ENCODE results near the gene ARHGEF2. TPM values are rescaled to one million over a fixed set of nuclear protein-coding genes. Genes with fewer than 3 reads are reported as not detected.
"Not testable (repeated sequence)": the region's sequence is repeated elsewhere in the genome, so short reads cannot be mapped to it uniquely, and the experiment has no call there.

The ARHGEF2 gene
- polyA plus RNA-seq, 4 donors = 77.9 to 97.8 (median 81.2) TPM

DNA sequence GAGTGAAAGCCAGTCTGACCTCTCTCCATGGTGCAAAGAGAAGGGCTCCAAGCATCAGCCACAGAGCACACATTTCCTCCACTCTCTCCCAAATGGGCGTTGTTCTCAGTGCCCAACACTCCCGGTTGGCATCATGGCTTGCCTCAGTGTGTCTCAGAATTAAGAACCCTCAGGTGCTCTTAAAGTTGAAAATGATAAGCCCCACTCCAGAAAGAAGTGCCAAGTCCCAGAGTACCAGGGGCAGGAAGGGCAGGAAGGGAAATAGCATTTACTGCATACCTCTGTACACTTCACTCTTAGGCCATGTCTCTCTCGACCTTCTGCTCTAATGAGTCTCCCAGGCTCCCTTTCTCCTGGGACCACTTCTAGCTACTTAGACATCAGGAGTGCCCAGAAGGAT, 15.2 kb upstream of the ARHGEF2 start:
- no peak for DNase-seq (ENCODE audit: low read depth in 4 of 4, low spot score in 2 of 4)

DNA sequence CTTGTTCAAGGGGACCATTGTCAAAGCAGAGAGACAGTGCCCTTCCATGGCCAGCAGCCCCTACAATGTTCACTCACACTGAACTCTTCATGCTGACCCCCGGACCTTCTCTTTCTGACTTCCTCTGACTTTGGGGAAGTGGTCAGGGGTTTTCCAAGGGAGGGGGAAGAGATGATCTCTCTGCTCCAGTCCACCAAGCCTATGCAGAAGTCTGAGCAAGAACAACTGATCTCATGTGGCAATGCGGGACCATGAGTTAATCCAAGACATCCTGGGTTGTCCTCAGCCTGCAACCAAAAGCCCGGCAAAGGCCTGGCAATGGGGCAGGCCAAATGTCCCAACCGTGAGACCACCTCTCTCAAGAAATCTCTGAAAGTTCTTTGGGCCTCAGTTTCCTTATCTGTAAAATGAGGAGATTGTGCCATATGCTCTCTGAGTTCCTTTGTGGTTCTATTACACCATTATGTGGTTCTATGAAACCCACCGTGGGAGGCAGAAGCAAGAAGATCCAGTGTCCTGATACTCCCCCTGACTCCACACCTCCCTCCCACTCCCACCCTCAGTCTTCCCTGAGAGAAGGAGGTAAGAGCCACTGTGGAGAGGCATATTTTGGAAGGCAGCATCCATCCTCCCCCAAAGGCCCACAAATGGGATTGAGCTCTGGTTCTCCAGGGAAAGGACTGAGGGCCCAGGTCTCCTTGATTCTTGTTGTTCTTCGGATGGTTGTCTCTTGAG, 11.8 kb upstream of the ARHGEF2 start:
- DNase-seq (ENCODE audit: low read depth in 4 of 4, low spot score in 2 of 4) = no peak

DNA sequence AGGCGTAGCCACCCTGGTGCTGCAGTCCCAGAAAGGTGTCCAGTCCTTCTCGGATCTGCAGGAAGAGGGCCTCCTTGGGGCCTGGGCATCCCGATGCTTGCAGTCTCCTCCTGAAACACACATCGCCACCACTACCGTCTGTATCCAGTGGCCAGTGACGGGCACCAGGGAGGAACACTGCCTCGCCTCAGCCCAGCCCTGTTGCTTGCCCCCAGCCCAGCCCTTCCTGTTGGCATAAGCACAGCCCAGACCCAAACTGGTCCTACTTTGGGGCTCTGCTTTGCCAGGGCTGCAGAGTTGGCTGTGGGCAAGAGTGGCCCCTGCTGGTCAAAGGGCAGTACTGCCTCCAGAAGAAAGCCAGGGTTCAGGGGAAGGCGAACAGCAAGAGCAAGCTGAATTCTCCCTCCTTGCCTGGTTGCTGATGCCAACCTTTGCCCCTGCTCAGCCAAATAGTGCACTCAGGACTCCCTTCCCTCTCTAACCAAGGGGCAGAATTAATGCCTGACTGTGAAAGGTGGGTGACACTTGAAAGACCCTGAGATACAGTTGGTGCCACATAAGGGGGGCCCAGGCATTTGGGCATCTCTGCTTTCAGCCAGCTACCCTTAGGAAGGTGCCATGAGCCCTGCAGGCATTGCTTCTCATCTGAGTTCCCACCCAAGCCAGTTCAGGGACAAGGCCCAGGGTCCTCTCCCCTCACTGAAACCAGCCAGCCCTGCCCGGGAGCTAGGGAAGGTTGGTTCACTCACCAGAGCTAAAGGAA, 11.1 kb upstream of the ARHGEF2 start:
- DNase-seq (ENCODE audit: low read depth in 4 of 4, low spot score in 2 of 4) = peak in 1 of 4 donors; percentile 47

DNA sequence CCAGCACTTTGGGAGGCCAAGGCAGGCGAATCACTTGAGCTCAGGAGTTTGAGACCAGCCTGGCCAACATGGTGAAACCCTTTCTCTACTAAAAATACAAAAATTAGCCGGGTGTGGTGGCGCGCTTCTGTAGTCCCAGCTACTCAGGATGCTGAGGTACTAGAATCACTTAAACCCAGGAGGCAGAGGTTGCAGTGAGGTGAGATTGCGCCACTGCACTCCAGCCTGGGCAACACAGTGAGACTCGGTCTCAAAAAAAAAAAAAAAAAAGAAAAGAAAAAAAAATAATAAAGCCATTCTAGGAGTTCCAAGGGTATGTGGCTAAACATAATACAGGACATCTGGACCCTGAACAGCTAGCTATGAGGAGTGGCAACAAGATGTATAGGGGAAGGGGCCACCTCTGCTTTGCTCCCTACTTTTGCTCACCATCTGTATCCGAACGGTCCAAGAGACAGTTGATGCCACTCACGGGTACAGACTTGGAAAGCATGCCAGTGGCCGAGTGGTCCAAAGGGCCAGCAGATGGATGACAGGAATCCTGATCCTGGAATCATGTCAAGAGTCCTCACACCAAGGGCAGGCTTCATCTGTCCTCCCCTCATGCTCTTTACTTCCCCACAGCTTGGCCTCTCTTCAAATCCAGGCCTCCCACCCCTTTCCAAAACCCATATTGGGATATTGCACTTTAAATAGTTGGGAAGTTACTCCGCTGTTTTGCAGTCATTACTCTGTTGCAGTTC, 6.7 kb upstream of the ARHGEF2 start:
- DNase-seq (ENCODE audit: low read depth in 4 of 4, low spot score in 2 of 4) = not testable (repeated sequence)

DNA sequence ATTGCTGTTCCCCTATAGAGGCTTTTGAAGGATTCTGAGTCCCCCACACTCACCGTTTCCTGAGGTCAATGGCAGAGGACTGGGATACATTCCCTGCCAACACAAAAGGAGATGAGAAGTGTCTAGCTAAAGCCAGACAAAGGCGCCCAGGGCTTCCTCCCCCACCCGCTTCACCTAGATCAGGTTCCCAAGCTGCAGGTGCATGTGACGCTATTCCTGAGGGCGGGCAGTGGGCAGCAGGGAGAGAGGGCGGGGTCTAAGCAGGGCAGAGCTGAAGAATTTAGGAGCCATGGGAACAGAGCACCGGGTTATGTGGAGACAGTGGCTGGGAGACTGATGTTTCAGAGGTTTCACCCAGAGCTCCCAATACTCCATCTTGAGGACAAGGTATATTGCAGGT, 6.0 kb upstream of the ARHGEF2 start:
- peak in 1 of 4 donors; percentile 56 for DNase-seq (ENCODE audit: low read depth in 4 of 4, low spot score in 2 of 4)

DNA sequence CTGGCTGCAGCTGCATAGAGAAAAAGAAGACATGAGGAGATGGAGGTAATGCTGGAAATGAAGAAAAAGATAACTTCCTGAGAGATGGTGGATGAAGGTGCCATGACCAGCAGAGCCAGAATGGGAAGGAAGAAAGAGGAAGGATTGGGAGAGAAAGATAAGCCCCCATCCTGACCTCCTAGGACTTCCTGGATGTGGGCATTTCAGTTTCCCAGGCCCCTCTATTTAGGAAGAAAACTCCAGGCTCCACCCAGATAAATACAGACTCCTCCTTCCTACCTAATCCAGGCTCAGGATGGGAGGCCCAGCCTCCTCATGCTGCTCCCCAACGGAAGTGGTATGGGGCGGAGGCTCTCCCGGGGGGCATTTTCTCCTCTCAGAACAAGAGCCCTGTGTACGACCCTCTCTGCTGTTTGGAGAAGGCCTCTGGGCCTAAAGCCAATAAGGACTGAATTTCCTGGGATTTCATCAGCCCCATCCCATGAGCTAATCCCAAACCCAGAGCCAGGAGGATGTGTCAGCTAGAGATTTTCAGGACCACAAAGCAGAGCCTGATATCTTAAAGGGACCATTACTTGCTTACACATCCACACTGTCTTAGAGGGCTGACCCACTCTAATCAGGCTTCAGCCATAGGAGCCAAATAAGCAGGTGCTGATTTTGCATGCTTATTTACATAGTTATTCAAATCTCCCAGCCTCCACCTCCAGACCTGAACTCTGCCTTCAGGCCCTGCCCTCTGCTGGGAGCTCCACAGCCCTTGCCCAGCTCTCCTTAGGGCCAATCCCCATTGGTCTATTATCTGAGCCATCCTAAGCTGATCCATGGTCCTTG, 5.1 kb upstream of the ARHGEF2 start:
- DNase-seq (ENCODE audit: low read depth in 4 of 4, low spot score in 2 of 4) = no peak

DNA sequence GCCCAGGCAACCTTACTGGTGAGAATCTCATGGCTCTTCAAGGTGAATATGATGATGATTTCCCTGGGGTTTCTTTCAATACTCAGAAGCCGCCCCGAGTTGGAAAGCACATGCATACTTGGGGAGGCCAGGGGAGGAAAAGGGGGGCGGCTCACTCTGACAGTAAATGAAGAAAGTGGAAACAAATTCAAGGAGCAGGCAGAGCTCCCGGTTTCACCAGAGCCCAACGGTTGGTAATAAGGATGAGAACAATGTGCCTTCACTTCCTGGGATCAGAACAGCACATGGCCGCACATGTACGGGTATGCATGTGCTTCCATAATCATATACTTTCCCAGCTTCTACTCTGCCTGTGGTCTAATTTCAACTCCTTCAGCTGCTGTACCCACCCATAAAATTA, 3.8 kb upstream of the ARHGEF2 start:
- DNase-seq (ENCODE audit: low read depth in 4 of 4, low spot score in 2 of 4) = no peak

DNA sequence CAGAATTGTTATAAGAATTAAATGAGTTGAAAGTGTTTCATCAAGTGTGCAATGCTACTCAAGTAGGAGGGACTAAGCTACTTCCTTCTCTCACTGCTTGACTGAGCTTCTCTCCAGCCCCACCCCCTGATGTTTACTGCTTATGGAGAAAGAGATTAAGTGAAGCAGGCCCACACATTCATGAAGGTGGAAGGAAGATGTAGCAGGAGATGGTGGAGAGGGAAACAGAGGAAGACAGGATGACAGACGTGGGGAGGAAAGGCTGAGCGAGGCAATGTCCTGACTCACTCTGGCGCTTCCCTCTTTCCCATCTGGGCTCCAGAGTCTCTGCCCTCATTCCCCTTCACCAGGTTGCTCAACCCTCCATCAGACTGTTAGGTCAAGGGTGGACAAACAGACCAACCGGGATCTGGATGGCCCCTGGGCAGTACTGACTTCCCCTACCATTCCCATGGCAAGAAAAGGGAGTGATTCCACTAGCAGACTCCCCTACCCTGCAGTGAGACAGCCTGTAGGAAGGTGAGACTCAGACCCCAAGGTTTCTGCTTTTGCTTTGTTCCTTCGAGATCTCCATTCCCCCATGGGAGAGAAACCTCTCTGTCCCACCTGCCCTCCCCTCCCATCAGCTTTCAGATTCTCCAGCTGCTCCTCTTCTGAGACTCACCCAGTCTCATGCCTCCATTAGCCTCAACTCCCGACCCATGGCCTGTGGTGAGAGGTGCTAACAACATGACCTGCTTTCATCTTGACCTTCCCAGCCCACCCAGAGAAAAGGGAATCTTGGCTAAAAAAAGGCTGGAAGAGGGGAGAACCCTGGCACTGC, 3.1 kb upstream of the ARHGEF2 start:
- DNase-seq (ENCODE audit: low read depth in 4 of 4, low spot score in 2 of 4) = no peak

DNA sequence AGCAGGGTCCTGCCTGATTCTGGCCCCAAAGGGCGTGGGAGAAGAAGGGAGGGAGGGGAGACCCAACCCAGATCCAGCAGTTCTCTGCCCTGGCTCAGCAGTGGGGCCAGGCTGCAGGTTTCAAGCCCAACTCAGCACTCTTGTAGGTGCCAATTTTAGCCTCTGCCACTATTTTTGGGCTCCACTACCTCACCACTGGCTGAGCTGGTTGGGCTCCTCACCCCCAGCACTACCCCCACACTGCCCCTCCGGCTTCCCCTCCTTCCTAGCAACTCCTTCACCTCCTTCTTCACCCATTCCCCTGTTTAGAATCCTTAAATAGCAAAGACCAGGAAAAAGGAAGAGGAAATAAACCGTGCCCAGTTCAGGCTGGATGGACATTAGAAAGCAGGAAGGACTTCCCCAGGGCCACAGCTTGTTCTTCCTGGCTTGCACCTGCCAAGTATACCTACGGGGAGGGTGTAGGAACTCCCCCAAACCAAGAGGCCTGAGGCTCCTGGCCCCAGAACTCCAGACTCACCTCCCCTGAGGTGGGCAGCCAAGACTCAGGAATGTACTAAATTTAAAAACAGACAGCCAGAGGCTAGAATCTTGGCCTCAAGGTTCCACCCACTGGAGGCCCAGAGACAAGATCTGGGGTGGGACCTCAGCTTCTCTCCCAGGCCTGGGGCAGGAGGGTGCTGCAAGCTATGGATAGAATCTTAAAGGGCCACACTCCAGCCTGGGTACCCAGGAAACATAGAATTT, 1.4 kb upstream of the ARHGEF2 start:
- DNase-seq (ENCODE audit: low read depth in 4 of 4, low spot score in 2 of 4) = no peak

DNA sequence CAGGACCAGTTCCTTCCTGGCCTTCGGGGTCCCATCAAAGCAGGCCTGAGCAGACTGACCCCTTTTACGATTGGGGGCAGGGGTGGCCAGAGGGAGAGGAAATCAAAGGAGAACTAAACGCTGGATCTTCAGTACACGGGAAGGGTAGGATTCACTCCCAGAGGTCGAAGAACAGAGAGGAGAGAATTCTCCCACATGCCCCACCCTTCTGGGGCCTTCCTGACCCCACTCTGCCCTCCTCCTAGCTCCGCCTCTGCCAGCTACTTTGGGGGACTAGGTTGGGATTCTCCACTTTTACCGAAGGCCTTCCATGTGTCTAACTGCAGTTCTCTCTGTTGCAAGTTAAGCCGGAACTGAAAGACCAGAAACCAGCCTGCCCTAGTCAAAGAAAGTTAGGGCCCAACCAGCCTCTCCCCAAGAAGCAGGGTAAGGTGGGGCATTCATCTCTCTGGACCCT, 654 bp upstream of the ARHGEF2 start:
- DNase-seq (ENCODE audit: low read depth in 4 of 4, low spot score in 2 of 4) = no peak

DNA sequence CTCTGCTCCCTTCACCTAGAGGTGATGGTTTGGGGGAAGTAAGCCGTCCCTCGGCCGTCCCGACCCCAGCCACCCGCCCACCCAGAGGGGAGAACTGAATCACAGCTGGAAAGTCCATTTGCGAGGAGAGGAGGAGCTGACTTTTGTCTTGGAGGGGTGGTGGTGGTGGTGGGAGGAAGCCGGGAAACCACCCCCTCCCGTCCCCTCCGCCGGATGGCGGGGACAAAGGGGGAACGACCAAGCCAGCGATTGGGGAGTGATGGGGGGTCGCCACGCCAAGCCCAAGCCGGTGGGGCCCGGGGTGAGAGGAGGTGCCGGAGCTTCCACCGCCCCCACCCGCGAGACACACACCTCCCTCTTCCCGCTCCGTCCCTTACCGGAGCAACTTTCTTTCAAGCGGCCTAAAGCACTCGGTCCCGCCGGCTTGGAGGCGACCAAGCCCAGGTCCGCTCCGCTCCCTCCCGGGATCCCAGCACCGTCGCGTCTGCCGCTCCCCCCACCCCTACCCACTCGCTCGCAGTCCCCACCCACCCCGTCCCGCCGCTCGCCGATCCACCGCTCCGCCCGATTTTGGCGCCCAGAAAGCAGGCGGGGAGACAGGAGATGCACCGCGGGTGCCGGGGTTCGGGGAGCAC, 540 bp downstream of the ARHGEF2 start:
- no peak for DNase-seq (ENCODE audit: low read depth in 4 of 4, low spot score in 2 of 4)

DNA sequence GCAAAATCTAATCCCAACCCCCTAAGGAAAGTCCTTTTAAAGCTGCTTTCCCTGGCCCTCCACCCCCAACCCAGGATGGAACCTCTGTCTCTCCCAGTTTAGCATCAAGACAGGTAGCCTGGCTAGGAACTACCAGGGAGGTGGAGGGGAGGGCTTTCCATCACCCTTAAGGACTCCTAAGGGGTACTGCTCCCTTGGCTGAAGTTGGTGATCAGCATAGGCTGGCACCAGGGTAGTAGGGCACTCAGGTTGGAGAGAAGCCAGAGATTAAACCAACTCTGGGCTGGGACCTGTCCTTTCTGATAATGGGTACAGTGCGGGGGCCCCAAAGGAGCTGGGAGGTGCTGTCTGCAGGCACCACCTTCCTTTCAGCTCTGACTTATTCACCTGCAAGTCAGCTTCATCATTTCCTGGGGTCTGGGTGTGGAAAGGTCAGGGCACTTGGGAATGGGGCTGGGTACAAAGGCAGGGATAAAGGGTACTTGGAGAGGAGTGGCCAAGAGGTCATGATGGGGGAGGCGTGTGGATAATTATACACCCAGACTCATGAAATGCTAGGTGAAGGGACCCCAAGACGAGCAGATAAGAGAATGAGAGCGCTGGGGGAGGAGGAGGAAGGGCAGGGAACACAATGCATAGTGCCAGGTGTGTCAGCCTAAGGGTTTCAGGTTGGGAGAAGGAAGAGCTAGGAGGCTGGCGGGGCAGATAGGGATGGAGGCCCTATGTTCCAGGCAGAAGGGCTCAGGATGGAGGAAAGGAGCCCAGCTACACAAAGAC, 1.2 kb downstream of the ARHGEF2 start:
- no peak for DNase-seq (ENCODE audit: low read depth in 4 of 4, low spot score in 2 of 4)

DNA sequence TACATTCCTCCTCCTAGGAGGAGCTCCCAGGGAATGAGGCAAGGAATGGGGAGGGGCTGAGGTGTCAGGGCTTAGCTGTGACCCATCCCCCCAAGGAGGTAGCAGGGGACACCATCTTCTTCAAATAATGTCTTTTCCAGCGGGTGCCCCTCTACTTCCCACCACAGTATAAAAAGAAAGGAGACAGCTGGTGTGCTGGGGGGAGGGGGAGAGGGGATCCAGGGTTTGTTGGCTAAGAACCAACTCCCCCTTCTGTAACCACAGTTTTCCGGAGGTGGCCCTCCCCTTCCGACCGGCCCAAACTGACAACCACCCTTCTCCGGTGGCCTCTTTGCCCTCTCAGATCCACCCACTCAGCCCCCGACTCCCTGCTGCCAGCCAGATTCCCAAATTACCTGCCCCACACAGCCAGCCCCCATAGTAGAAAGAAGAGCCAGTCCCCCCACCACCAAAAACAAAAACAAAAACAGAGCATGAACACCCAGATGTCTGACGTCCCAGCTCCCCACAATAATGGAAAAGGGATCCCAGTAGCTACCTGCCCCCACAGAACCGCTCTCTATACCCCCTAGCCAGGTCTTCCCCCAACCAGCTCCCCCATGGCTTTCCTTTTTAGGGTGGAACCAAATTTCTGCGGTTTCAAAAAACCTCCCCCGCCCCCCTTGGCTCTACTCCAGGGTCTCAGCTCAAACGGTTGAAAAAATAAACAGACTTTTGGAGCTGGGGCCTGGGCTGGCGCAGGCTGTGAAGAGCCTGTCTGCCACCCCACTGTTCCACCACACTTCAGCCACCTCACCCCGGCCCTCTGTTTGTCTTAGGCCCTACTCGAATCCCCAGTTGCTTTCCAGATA, 2.1 kb downstream of the ARHGEF2 start:
- peak in 1 of 4 donors; percentile 60 for DNase-seq (ENCODE audit: low read depth in 4 of 4, low spot score in 2 of 4)

DNA sequence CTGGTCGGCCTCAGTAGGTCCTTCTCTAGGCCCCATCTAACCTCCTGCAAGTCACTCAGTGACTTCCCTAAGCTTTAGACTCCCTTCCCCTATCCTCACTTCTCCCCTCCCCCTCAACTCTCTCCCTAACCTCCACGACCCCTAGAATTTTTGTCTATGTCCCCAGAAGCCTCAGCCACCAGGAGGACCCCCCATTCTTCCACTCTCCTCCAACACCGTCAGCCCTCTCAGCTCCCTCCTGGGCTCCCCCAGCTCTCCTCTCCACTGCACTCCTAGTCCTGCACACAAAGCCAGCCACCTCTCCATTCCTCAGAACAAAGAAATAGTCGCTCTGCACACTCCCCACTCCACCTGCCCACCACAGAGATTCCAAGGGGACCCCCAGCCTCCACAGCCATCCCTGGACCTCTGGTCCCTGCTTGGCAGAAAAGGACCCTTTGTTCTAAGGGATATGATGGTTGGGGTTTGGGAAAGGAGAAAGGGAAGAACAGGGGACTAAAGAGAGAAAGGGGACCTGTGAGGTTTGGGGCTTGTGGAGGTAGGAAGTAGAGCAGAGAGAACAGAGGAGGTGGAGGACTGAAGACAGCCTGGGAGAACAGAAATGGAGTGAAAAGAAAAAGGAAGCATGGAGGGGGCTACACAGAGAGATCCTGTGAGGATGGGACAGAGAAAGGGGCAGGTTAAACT, 2.8 kb downstream of the ARHGEF2 start:
- no peak for DNase-seq (ENCODE audit: low read depth in 4 of 4, low spot score in 2 of 4)

DNA sequence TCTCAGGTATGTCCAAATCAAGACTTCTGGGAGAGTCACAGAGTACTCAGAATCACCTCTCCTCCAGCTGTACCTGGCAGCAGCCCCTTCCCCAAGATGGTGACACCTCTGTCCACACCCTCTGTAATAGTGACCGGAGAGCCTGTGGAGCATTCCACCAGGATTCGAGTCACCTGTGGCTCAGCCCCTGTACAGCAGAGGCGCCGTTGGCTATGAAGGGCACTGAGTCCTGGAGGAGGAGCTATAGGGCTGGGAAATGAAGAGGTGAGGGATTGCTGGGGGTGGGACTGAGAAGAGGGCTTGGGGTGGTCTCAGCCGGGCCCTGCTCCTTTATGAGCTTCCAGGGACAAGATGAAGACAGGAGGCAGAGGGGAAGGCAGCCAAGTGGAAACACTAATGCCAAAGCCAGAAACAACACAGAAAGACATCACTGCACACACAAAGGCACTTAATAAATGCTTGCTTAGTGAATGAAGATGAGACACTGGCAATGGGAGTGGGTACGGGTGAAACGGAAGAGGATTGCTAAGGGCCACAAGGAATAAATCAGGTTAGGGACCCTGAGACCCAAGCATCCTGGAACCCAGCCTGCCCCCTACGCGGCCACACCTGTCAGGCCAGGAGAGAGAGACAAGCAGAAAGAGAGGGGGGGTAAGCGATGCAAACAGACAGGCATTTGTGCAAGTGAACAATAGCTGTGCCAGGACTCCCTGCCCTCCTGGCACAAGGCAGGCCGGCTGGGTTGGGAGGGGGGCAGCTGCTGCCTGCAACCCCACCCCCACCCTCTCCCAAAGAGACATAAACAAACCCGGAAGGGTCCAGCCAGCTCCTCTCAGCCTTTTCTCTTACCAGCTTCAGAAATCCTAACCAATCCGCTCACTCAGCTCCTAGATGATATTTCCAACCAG, 3.9 kb downstream of the ARHGEF2 start:
- DNase-seq (ENCODE audit: low read depth in 4 of 4, low spot score in 2 of 4) = no peak
